H1 (cell line): ENCODE measurements around the gene NEK9. TPM values are rescaled to one million over a fixed set of nuclear protein-coding genes. Genes with fewer than 3 reads are reported as not detected.

Experiments
- CTCF ChIA-PET: fragments of 300-600 bp; sonication (Branson Sonifier 250); formaldehyde crosslinking; loops from one replicate; lab custom pipeline; 2021; ENCODE audit not compliant: partially characterized antibody; lab: Charles Lee
- POLR2A ChIA-PET: fragments of 300-600 bp; sonication (Branson Sonifier 250); formaldehyde crosslinking; loops from one replicate; lab custom pipeline; 2021; ENCODE audit warnings: inconsistent platforms; ENCODE audit not compliant: partially characterized antibody; lab: Charles Lee
- DNase-seq, 2 experiments: peaks; one replicate each; pipeline versions ENCODE4 v3.0.0 to v3.0.0-alpha.2; 2010 to 2022; ENCODE audit warnings: low spot score in 2 of 2, low read depth in 1 of 2, mixed read lengths in 1 of 2
- FAIRE-seq: peaks from 2 replicates; lab custom pipeline; 2011; peaks lifted over from hg19 to GRCh38; lab: Jason Lieb, UNC
- H2AFZ ChIP-seq: 2 replicates; pipeline ENCODE4 v1.8.1; 2012; ENCODE audit warnings: low read length, inconsistent platforms
- H2AK5ac ChIP-seq: 2 replicates; pipeline ENCODE4 v1.6.1; 2013; ENCODE audit warnings: low read depth, low read length
- H2BK120ac ChIP-seq: replicated peaks from 2 replicates; pipeline ENCODE3; 2013; ENCODE audit warnings: low read depth, low read length, inconsistent platforms
- H2BK12ac ChIP-seq: 2 replicates; pipeline ENCODE4 v1.6.1; 2013; ENCODE audit warnings: low read depth, low read length
- H2BK15ac ChIP-seq: 2 replicates; pipeline ENCODE4 v1.6.1; 2013; ENCODE audit warnings: low read length
- H2BK20ac ChIP-seq: 2 replicates; pipeline ENCODE4 v1.6.1; 2013; ENCODE audit warnings: low read length
- H2BK5ac ChIP-seq: 2 replicates; pipeline ENCODE4 v1.6.1; 2013; ENCODE audit warnings: low read depth, low read length
- H3K14ac ChIP-seq: 2 replicates; pipeline ENCODE4 v1.6.1; 2013; ENCODE audit warnings: inconsistent platforms; ENCODE audit not compliant: insufficient read length
- H3K18ac ChIP-seq: 2 replicates; pipeline ENCODE4 v1.6.1; 2013; ENCODE audit warnings: low read length; ENCODE audit errors: extremely low read depth
- H3K23ac ChIP-seq: 2 replicates; pipeline ENCODE4 v1.6.1; 2013; ENCODE audit warnings: inconsistent platforms; ENCODE audit not compliant: insufficient read length
- H3K23me2 ChIP-seq: 2 replicates; pipeline ENCODE4 v1.6.1; 2013; ENCODE audit warnings: low read depth, low read length
- H3K27ac ChIP-seq: 2 replicates; pipeline ENCODE4 v1.6.1; 2011; ENCODE audit warnings: low read depth, low read length, inconsistent platforms
- H3K27me3 ChIP-seq, 4 experiments: replicated peaks in 1 of 4; 1 replicate in 1 of 4; 2 replicates in 3 of 4; pipeline versions ENCODE4 v1.6.1 to v1.8.1; 2011 to 2013; ENCODE audit warnings: low read length in 3 of 4, mild to moderate bottlenecking in 3 of 4, inconsistent platforms in 2 of 4, mixed read lengths in 2 of 4, moderate library complexity in 1 of 4; ENCODE audit not compliant: control insufficient read depth in 3 of 4, insufficient read depth in 3 of 4; ENCODE audit errors: extremely low read depth in 1 of 4
- H3K36me3 ChIP-seq, 4 experiments: 2 replicates each; pipeline versions ENCODE4 v1.6.1 to v1.8.1; 2011 to 2013; ENCODE audit warnings: mild to moderate bottlenecking in 4 of 4, low read length in 3 of 4, moderate library complexity in 2 of 4, control low read depth in 1 of 4, inconsistent platforms in 1 of 4; ENCODE audit not compliant: insufficient read depth in 4 of 4, control insufficient read depth in 2 of 4
- H3K4ac ChIP-seq: replicated peaks from 2 replicates; pipeline ENCODE3; 2013; ENCODE audit warnings: low read length, low read depth, mixed read lengths, inconsistent platforms; ENCODE audit not compliant: insufficient read length
- H3K4me1 ChIP-seq, 4 experiments: replicated peaks in 1 of 4; 1 replicate in 1 of 4; 2 replicates in 3 of 4; pipeline versions ENCODE4 v1.6.1 to v1.8.1; 2011 to 2013; ENCODE audit warnings: low read length in 3 of 4, inconsistent platforms in 2 of 4, mixed read lengths in 1 of 4; ENCODE audit not compliant: insufficient read depth in 4 of 4, control insufficient read depth in 3 of 4
- H3K4me2 ChIP-seq, 2 experiments: 2 replicates each; pipeline versions ENCODE4 v1.6.1 to v1.8.1; 2011 to 2013; ENCODE audit warnings: low read depth in 2 of 2, low read length in 2 of 2, control low read depth in 1 of 2, inconsistent platforms in 1 of 2, mild to moderate bottlenecking in 1 of 2; ENCODE audit not compliant: insufficient read depth in 1 of 2
- H3K4me3 ChIP-seq, 4 experiments: fragments of 200-600, 300-600 bp in 1 of 4; sonication (generic), shearing (Covaris generic), sonication (Bioruptor Twin) in 1 of 4; 2 replicates each; pipeline versions ENCODE4 v1.5.1 to v1.8.1; 2011 to 2016; ENCODE audit warnings: low read length in 4 of 4, low read depth in 3 of 4, control low read depth in 2 of 4, inconsistent platforms in 2 of 4, mild to moderate bottlenecking in 2 of 4, mixed read lengths in 1 of 4, moderate library complexity in 1 of 4; ENCODE audit not compliant: insufficient read depth in 2 of 4; ENCODE audit errors: extremely low read depth in 1 of 4
- H3K56ac ChIP-seq: replicated peaks from 2 replicates; pipeline ENCODE3; 2013; ENCODE audit warnings: low read depth, mild to moderate bottlenecking, mixed read lengths, low read length, inconsistent platforms; ENCODE audit not compliant: insufficient read length
- H3K79me1 ChIP-seq: 2 replicates; pipeline ENCODE4 v1.6.1; 2013; ENCODE audit warnings: low read depth, low read length, control low read depth
- H3K79me2 ChIP-seq, 2 experiments: 2 replicates each; pipeline versions ENCODE4 v1.6.1 to v1.8.1; 2012 to 2013; ENCODE audit warnings: low read length in 2 of 2, mild to moderate bottlenecking in 2 of 2, inconsistent platforms in 1 of 2; ENCODE audit not compliant: insufficient read depth in 2 of 2, control insufficient read depth in 1 of 2
- H3K9ac ChIP-seq, 4 experiments: replicated peaks in 1 of 4; 1 replicate in 1 of 4; 2 replicates in 3 of 4; pipeline versions ENCODE4 v1.6.1 to v1.8.1; 2011 to 2013; ENCODE audit warnings: low read depth in 3 of 4, low read length in 3 of 4, control low read depth in 2 of 4, mild to moderate bottlenecking in 2 of 4, moderate library complexity in 2 of 4, inconsistent platforms in 1 of 4; ENCODE audit errors: extremely low read depth in 1 of 4
- H3K9me3 ChIP-seq, 2 experiments: 2 replicates each; pipeline versions ENCODE4 v1.6.1 to v1.8.1; 2012 to 2013; ENCODE audit warnings: mild to moderate bottlenecking in 2 of 2, moderate library complexity in 2 of 2, control low read depth in 1 of 2, inconsistent platforms in 1 of 2, low read depth in 1 of 2, low read length in 1 of 2, mixed read lengths in 1 of 2; ENCODE audit not compliant: insufficient read depth in 2 of 2
- H4K20me1 ChIP-seq, 2 experiments: replicated peaks in 1 of 2; 2 replicates each; pipeline versions ENCODE3 to v1.8.1; 2011 to 2013; ENCODE audit warnings: inconsistent platforms in 2 of 2, low read length in 2 of 2, mild to moderate bottlenecking in 1 of 2; ENCODE audit not compliant: insufficient read depth in 2 of 2, control insufficient read depth in 1 of 2
- H4K5ac ChIP-seq: 2 replicates; pipeline ENCODE4 v1.6.1; 2013; ENCODE audit warnings: low read length, low read depth, mixed read lengths, inconsistent platforms; ENCODE audit not compliant: insufficient read length
- H4K8ac ChIP-seq: 2 replicates; pipeline ENCODE4 v1.8.0; 2013; ENCODE audit warnings: mild to moderate bottlenecking, moderate library complexity, low read length, inconsistent platforms; ENCODE audit not compliant: insufficient read depth; ENCODE audit errors: extremely low read depth
- H4K91ac ChIP-seq: replicated peaks from 2 replicates; pipeline ENCODE3; 2013; ENCODE audit warnings: low read length, mixed read lengths, inconsistent platforms; ENCODE audit not compliant: insufficient read length
- ATF2 ChIP-seq: IDR thresholded peaks from 2 replicates; pipeline ENCODE4 v1.6.1; 2012; ENCODE audit warnings: low read length, inconsistent platforms
- EP300 ChIP-seq, 2 experiments: IDR thresholded peaks; 1 replicate in 1 of 2; 2 replicates in 1 of 2; pipeline ENCODE4 v1.6.1; 2011 to 2012; ENCODE audit warnings: low read depth in 2 of 2, low read length in 2 of 2, mild to moderate bottlenecking in 2 of 2, borderline replicate concordance in 1 of 2, inconsistent platforms in 1 of 2, moderate library complexity in 1 of 2
- FOSL1 ChIP-seq: IDR thresholded peaks from 2 replicates; pipeline ENCODE4 v1.6.1; 2011; ENCODE audit warnings: mild to moderate bottlenecking, low read depth, low read length, moderate library complexity; ENCODE audit not compliant: insufficient read depth
- MAFK ChIP-seq: IDR thresholded peaks from 2 replicates; pipeline ENCODE4 v1.6.1; 2012; ENCODE audit warnings: low read depth, mild to moderate bottlenecking, improper control_type of control experiment, low read length
- polyA plus RNA-seq, 7 experiments: library from polyadenylated mRNA; depleted of rRNA in 3 of 7; stranded (reverse) in 5 of 7; unstranded in 2 of 7; fragments of >200 nt in 5 of 7; fragments of 200-250 nt in 2 of 7; gene quantifications; 1 replicate in 5 of 7; 2 replicates in 1 of 7; 4 replicates in 1 of 7; pipeline versions ENCODE4 v1.2.1 to v1.2.3, GENCODE V29; 2011 to 2013; ENCODE audit warnings: missing spikeins in 2 of 7, mixed read lengths in 2 of 7
- total RNA-seq: library from RNA; stranded (reverse); fragmentation: NEBNext Ultra II Directional; extraction: Animal tissue kit (Norgen Biotek cat#: 25700); gene quantifications from 2 replicates; pipeline ENCODE4 v1.2.1, GENCODE V29; 2021

The NEK9 gene
- total and polyA plus RNA-seq, 2 of the 8 experiments (the other 6 are each of a cell fraction or from before 2014, with no cell fraction given): 16.0 to 43.6 TPM

GRCh38 chr14:75098212-75098611 is 28.6 kb downstream of the NEK9 start:
- Histone ChIP-seq H3K4me1 (no peaks in the 10 kb centered on the region), H3K4me3 (no peak overlapping the region), H4K20me1 (no peaks in the 10 kb centered on the region), H4K91ac (no peak overlapping the region), H2AFZ (no peak overlapping the region), H2BK12ac (no peak overlapping the region), H2BK20ac (no peak overlapping the region), H3K79me1 (no peaks in the 10 kb centered on the region), H3K9ac (no peak overlapping the region), H3K18ac (no peak overlapping the region)
- ChIA-PET CTCF (interaction anchor here (0.6 to 3.4 kb wide), 5 partner anchors 10 to 208 kb away, joined by 3 to 24 read pairs (median 3); no protein-coding TSS in a partner anchor), POLR2A (interaction anchor here (1.0 to 1.3 kb wide), 2 partner anchors 13 to 28 kb away, joined by 3 to 4 read pairs; no protein-coding TSS in a partner anchor)
- TF ChIP-seq EP300 (IDR thresholded peaks at IDR 0.05; ENCODE audit: borderline replicate concordance in 1 of 2, low read depth in 2 of 2, low read length in 2 of 2): no peak
- no peak for TF ChIP-seq FOSL1
- no peak for TF ChIP-seq MAFK
- TF ChIP-seq ATF2: no peak
- TF ChIP-seq, all 59 proteins: peak for 0
- Histone ChIP-seq H4K8ac (no peak overlapping the region), H3K14ac (no peak overlapping the region), H3K23ac (no peak overlapping the region), H2AK5ac (no peak overlapping the region), H3K9me3 (no peaks in the 10 kb centered on the region), H2BK15ac (no peak overlapping the region), H3K79me2 (no peaks in the 10 kb centered on the region), H3K23me2 (no peaks in the 10 kb centered on the region; the same call in 1 of the 2 replicates), H3K27me3 (no peaks in the 10 kb centered on the region), H2BK5ac (no peak overlapping the region), H3K4ac (no peak overlapping the region), H2BK120ac (no peak overlapping the region), H3K27ac (no peak overlapping the region), H3K36me3 (peaks cover 0 to 61% (median 31%) of the 10 kb centered on the region in 4 experiments; a peak in 6 of 8 replicates), H3K4me2 (no peak overlapping the region), H3K56ac (no peak overlapping the region), H4K5ac (no peak overlapping the region)
- no peak for FAIRE-seq
- DNase-seq: no peak
